Stimulated activated CD4-positive, alpha-beta T cell treated with anti-CD3 and anti-CD28 coated beads, Interleukin-4, amount 100 ng/mL, for 1 hour (primary cell): ENCODE results near the gene RFWD3.

Experiments
- DNase-seq: peaks from one replicate; pipeline ENCODE4 v3.0.0-alpha.2; 2020

Gene RFWD3

DNA sequence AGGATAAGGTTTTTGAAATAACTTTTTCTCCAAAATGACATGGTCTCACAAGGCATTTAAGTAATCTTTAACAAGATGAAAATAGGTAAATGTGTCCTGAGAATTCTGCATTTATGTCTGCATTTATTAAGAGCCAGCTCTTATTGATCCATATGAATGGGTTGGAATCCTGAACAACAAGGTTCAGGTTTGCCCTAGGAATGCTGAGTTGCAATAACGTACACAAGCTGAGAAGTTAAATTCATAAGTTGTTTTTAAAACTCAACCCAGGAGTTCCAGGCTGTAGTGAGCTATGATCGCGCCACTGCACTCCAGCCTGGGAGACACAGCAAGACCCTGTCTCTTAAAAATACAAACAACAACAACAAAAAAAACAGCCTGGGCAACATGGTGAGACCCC lies 87.8 kb downstream of the RFWD3 start:
- no peak for DNase-seq

DNA sequence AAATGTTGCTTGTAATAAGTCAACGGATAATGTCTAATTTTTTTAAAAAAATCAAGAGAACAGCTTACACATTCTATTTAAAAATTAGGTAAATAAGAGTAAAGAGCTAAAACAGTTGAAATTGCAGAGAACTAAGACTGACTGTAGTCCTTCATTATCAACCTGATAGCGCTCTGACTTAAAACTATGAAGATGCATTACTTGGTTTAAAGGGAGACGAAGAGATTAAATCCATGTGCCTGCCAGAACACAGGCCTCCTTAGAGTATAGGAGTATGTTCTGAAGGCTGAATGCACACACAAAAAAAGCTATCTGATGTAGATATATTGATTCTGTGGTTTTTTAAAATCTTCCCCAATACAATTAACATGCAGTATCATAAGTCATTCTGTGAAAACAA lies 88.2 kb downstream of the RFWD3 start:
- no peak for DNase-seq

- no peak for DNase-seq
Measured at GRCh38 chr16:74577882-74578366, 88.8 kb downstream of the RFWD3 start.

- no peak for DNase-seq
Measured at GRCh38 chr16:74575807-74576643, 90.7 kb downstream of the RFWD3 start.

- DNase-seq, result no peak
Measured at GRCh38 chr16:74575175-74575806, 91.4 kb downstream of the RFWD3 start.

- DNase-seq, result no peak
Measured at GRCh38 chr16:74574146-74574545, 92.5 kb downstream of the RFWD3 start.

- no peak for DNase-seq
Measured at GRCh38 chr16:74573622-74574021, 93.1 kb downstream of the RFWD3 start.
